SK-N-SH (cell line): Measurements from ENCODE around the gene BRWD1. TPM values are rescaled to one million over a fixed set of nuclear protein-coding genes. Genes with fewer than 3 reads are reported as not detected.

Experiments used
- CTCF ChIA-PET: fragments of 300-600, 350-600 bp; formaldehyde crosslinking; extraction: SDS; loops from one replicate; lab custom pipeline; 2021; lab: Yijun Ruan, JAX
- POLR2A ChIA-PET: fragments of 350-600 bp; sonication (Branson Sonifier 250); formaldehyde crosslinking; extraction: SDS; loops from one replicate; lab custom pipeline; 2020; ENCODE audit warnings: antibody characterized with exemption, inconsistent platforms; lab: Yijun Ruan, JAX
- DNase-seq: peaks from one replicate; pipeline ENCODE4 v3.0.0; 2012
- H2AFZ ChIP-seq: fragments of 200-600 bp; sonication (generic); 2 replicates; pipeline ENCODE4 v1.8.1; 2016; ENCODE audit warnings: antibody characterized with exemption, mild to moderate bottlenecking, low read depth
- H3F3A ChIP-seq: fragments of 200-600 bp; sonication (generic); replicated peaks from 2 replicates; pipeline ENCODE3; 2016; ENCODE audit warnings: antibody characterized with exemption, mild to moderate bottlenecking; ENCODE audit not compliant: insufficient read depth
- H3K27ac ChIP-seq, 2 experiments: fragments of 200-500 bp in 1 of 2; fragments of 200-600 bp in 1 of 2; sonication (Bioruptor generic) in 1 of 2; sonication (generic), shearing (Covaris generic) in 1 of 2; 2 replicates each; pipeline versions ENCODE4 v1.5.1 to v1.6.1; 2014 to 2016; ENCODE audit warnings: low read depth in 2 of 2, inconsistent platforms in 1 of 2, low read length in 1 of 2, mild to moderate bottlenecking in 1 of 2, mixed read lengths in 1 of 2
- H3K27me3 ChIP-seq: fragments of 200-600 bp; sonication (generic), shearing (Covaris generic); 2 replicates; pipeline ENCODE4 v1.6.1; 2016; ENCODE audit warnings: mixed run types; ENCODE audit not compliant: insufficient read depth
- H3K36me3 ChIP-seq, 2 experiments: fragments of 200-500 bp in 1 of 2; fragments of 200-600 bp in 1 of 2; sonication (Bioruptor generic) in 1 of 2; sonication (generic) in 1 of 2; replicated peaks in 1 of 2; 2 replicates each; pipeline versions ENCODE3 to v1.5.1; 2014 to 2016; ENCODE audit warnings: low read length in 1 of 2, mild to moderate bottlenecking in 1 of 2; ENCODE audit not compliant: insufficient read depth in 2 of 2, control insufficient read depth in 1 of 2
- H3K4me1 ChIP-seq, 2 experiments: fragments of 200-500 bp in 1 of 2; fragments of 200-600 bp in 1 of 2; sonication (Bioruptor generic) in 1 of 2; sonication (generic), shearing (Covaris generic) in 1 of 2; 2 replicates each; pipeline versions ENCODE4 v1.5.1 to v1.6.1; 2014 to 2016; ENCODE audit warnings: low read depth in 1 of 2, low read length in 1 of 2, mixed run types in 1 of 2; ENCODE audit not compliant: insufficient read depth in 2 of 2, control insufficient read depth in 1 of 2
- H3K4me2 ChIP-seq: fragments of 200-600 bp; sonication (generic), shearing (Covaris generic); 2 replicates; pipeline ENCODE4 v1.6.1; 2017; ENCODE audit warnings: mixed run types
- H3K4me3 ChIP-seq, 2 experiments: fragments of 200-500 bp in 1 of 2; fragments of 200-600 bp in 1 of 2; sonication (Bioruptor generic) in 1 of 2; sonication (generic), shearing (Covaris generic) in 1 of 2; 2 replicates each; pipeline versions ENCODE4 v1.5.1 to v1.8.1; 2014 to 2016; ENCODE audit warnings: low read depth in 2 of 2, inconsistent platforms in 1 of 2, low read length in 1 of 2, mild to moderate bottlenecking in 1 of 2, mixed read lengths in 1 of 2, moderate library complexity in 1 of 2
- H3K79me2 ChIP-seq: fragments of 200-600 bp; sonication (generic); 2 replicates; pipeline ENCODE4 v1.8.1; 2017; ENCODE audit warnings: mild to moderate bottlenecking; ENCODE audit not compliant: insufficient read depth
- H3K9ac ChIP-seq: fragments of 200-600 bp; sonication (generic); 2 replicates; pipeline ENCODE4 v1.6.1; 2017; ENCODE audit warnings: mixed run types
- H3K9me2 ChIP-seq: fragments of 200-600 bp; sonication (generic); 2 replicates; pipeline ENCODE4 v1.6.1; 2017; ENCODE audit warnings: mixed run types
- H3K9me3 ChIP-seq: fragments of 200-600 bp; sonication (generic); 2 replicates; pipeline ENCODE4 v1.6.1; 2017; ENCODE audit warnings: mixed run types, mild to moderate bottlenecking, moderate library complexity
- H4K20me1 ChIP-seq: fragments of 200-600 bp; sonication (generic); 2 replicates; pipeline ENCODE4 v1.6.1; 2017; ENCODE audit warnings: mild to moderate bottlenecking, mixed run types; ENCODE audit not compliant: insufficient read depth
- CHD2 ChIP-seq: fragments of 150-350 bp; IDR thresholded peaks from 2 replicates; pipeline ENCODE4 v1.6.1; 2018; ENCODE audit warnings: low read length; ENCODE audit not compliant: partially characterized antibody
- ELF1 ChIP-seq: IDR thresholded peaks from 2 replicates; pipeline ENCODE4 v1.4.0; 2012
- FOSL2 ChIP-seq: IDR thresholded peaks from 2 replicates; pipeline ENCODE4 v1.4.0; 2012; ENCODE audit warnings: low read depth, mild to moderate bottlenecking, moderate library complexity, borderline replicate concordance
- GABPA ChIP-seq: IDR thresholded peaks from 2 replicates; pipeline ENCODE4 v1.4.0; 2012; ENCODE audit warnings: low read depth, mild to moderate bottlenecking
- IRF3 ChIP-seq: fragments of 150-350 bp; IDR thresholded peaks from 2 replicates; pipeline ENCODE4 v1.6.1; 2016; ENCODE audit warnings: mild to moderate bottlenecking, low read depth, low read length
- MEF2A ChIP-seq: IDR thresholded peaks from 2 replicates; pipeline ENCODE4 v1.4.0; 2012; ENCODE audit warnings: low read depth, borderline replicate concordance
- MXI1 ChIP-seq: IDR thresholded peaks from 2 replicates; pipeline ENCODE4 v1.6.1; 2012; ENCODE audit warnings: mild to moderate bottlenecking, low read depth, low read length, improper control_type of control experiment
- NFIC ChIP-seq: IDR thresholded peaks from 2 replicates; pipeline ENCODE4 v1.4.0; 2012; ENCODE audit warnings: borderline replicate concordance
- NRF1 ChIP-seq: IDR thresholded peaks from 2 replicates; pipeline ENCODE4 v1.6.1; 2012; ENCODE audit warnings: low read depth, mild to moderate bottlenecking, low read length
- PBX3 ChIP-seq: IDR thresholded peaks from 2 replicates; pipeline ENCODE4; 2012
- POLR2AphosphoS5 ChIP-seq: IDR thresholded peaks from 2 replicates; pipeline ENCODE4 v1.6.1; 2012; ENCODE audit warnings: low read depth, low read length
- RCOR1 ChIP-seq: fragments of 150-350 bp; IDR thresholded peaks from 2 replicates; pipeline ENCODE4 v1.6.1; 2017; ENCODE audit warnings: antibody characterized with exemption, low read length
- RFX5 ChIP-seq: IDR thresholded peaks from 2 replicates; pipeline ENCODE4 v1.6.1; 2012; ENCODE audit warnings: mild to moderate bottlenecking, improper control_type of control experiment, low read length
- TAF1 ChIP-seq: IDR thresholded peaks from 2 replicates; pipeline ENCODE4 v1.6.1; 2012; ENCODE audit warnings: low read depth, mild to moderate bottlenecking, low read length, moderate library complexity, borderline replicate concordance
- WGBS: methylation state at CpG from one replicate; pipeline ENCODE4 v1.1.6; 2017; ENCODE audit warnings: low lambda C conversion rate; 5-methylcytosine and 5-hydroxymethylcytosine counted together
- polyA plus RNA-seq, 3 experiments: library from polyadenylated mRNA; depleted of rRNA; stranded (reverse); fragments of >200 nt; gene quantifications; 2 replicates each; pipeline ENCODE4 v1.2.3, GENCODE V29; 2012
- TF ChIP-seq, protein P1 (sequence below): IDR thresholded peaks from 2 replicates; pipeline ENCODE4 v1.6.1; 2012; ENCODE audit warnings: mild to moderate bottlenecking, low read depth, low read length, moderate library complexity
- TF ChIP-seq, protein P2 (sequence below): fragments of 200-600 bp; sonication (generic); IDR thresholded peaks from 2 replicates; pipeline ENCODE4 v1.6.1; 2017; ENCODE audit warnings: antibody characterized with exemption, mild to moderate bottlenecking, moderate library complexity

BRWD1 gene
- polyA plus RNA-seq, 1 of the 3 experiments (the other 2 are of a cell fraction) = 7.9 TPM

DNA sequence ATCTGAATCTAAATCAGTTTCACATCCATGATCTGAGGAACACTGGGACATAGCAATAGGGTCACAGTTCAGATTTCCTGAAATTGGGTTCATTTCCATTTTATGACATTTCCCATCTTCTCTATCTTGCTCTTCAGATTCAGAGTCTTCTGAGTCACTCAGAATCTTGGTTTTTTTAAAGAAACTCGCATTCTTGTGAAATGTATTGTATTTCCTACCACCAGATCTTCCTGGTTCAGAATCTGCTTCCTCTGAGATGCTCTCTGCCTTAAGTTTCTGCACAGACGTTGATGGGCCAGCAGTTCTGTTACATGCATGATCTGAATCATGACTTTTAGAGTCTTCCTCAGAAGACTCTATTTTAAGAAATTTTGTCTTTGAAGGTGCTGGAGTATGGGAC is 114.6 kb downstream of the BRWD1 start:
- ChIA-PET POLR2A (no interaction called here), CTCF (no interaction called here)
- Histone ChIP-seq H3K4me1 (no peaks in the 10 kb centered on the region), H3K27me3 (no peaks in the 10 kb centered on the region), H4K20me1 (no peaks in the 10 kb centered on the region; the same call in 1 of the 2 replicates), H2AFZ (no peak overlapping the region), H3F3A (peaks cover 17% of the 10 kb centered on the region), H3K9me3 (no peaks in the 10 kb centered on the region), H3K27ac (peak overlapping the region in 1 of 2 experiments; percentile 18; a peak in 1 of 4 replicates), H3K4me2 (no peak overlapping the region), H3K79me2 (no peaks in the 10 kb centered on the region; the same call in 1 of the 2 replicates), H3K4me3 (no peak overlapping the region), H3K9ac (no peak overlapping the region), H3K9me2 (no peaks in the 10 kb centered on the region), H3K36me3 (peaks cover 77 to 78% of the 10 kb centered on the region in 2 experiments)
- no peak for DNase-seq
- no peak for TF ChIP-seq NFIC
- TF ChIP-seq RCOR1 = no peak
- TF ChIP-seq MEF2A = no peak
- no peak for TF ChIP-seq MXI1
- no peak for TF ChIP-seq POLR2AphosphoS5
- no peak for TF ChIP-seq RFX5
- no peak for TF ChIP-seq IRF3
- TF ChIP-seq CHD2 = no peak
- TF ChIP-seq, protein P1, sequence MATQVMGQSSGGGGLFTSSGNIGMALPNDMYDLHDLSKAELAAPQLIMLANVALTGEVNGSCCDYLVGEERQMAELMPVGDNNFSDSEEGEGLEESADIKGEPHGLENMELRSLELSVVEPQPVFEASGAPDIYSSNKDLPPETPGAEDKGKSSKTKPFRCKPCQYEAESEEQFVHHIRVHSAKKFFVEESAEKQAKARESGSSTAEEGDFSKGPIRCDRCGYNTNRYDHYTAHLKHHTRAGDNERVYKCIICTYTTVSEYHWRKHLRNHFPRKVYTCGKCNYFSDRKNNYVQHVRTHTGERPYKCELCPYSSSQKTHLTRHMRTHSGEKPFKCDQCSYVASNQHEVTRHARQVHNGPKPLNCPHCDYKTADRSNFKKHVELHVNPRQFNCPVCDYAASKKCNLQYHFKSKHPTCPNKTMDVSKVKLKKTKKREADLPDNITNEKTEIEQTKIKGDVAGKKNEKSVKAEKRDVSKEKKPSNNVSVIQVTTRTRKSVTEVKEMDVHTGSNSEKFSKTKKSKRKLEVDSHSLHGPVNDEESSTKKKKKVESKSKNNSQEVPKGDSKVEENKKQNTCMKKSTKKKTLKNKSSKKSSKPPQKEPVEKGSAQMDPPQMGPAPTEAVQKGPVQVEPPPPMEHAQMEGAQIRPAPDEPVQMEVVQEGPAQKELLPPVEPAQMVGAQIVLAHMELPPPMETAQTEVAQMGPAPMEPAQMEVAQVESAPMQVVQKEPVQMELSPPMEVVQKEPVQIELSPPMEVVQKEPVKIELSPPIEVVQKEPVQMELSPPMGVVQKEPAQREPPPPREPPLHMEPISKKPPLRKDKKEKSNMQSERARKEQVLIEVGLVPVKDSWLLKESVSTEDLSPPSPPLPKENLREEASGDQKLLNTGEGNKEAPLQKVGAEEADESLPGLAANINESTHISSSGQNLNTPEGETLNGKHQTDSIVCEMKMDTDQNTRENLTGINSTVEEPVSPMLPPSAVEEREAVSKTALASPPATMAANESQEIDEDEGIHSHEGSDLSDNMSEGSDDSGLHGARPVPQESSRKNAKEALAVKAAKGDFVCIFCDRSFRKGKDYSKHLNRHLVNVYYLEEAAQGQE = no peak
- TF ChIP-seq ELF1 = no peak
- no peak for TF ChIP-seq PBX3
- no peak for TF ChIP-seq TAF1
- no peak for TF ChIP-seq GABPA
- no peak for TF ChIP-seq NRF1
- TF ChIP-seq FOSL2 = no peak
- TF ChIP-seq, protein P2, sequence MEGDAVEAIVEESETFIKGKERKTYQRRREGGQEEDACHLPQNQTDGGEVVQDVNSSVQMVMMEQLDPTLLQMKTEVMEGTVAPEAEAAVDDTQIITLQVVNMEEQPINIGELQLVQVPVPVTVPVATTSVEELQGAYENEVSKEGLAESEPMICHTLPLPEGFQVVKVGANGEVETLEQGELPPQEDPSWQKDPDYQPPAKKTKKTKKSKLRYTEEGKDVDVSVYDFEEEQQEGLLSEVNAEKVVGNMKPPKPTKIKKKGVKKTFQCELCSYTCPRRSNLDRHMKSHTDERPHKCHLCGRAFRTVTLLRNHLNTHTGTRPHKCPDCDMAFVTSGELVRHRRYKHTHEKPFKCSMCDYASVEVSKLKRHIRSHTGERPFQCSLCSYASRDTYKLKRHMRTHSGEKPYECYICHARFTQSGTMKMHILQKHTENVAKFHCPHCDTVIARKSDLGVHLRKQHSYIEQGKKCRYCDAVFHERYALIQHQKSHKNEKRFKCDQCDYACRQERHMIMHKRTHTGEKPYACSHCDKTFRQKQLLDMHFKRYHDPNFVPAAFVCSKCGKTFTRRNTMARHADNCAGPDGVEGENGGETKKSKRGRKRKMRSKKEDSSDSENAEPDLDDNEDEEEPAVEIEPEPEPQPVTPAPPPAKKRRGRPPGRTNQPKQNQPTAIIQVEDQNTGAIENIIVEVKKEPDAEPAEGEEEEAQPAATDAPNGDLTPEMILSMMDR = no peak
- WGBS = 95% methylated on average over 2 of the region's 2 CpGs
